HG02870 (cell line): ENCODE measurements around the gene CCNL2.
A peak's percentile ranks its signal among the peaks of the same experiment; 100 is the strongest.
"Not testable (repeated sequence)": the region's sequence is repeated elsewhere in the genome, so short reads cannot be mapped to it uniquely, and the experiment has no call there.

Experiments
- ATAC-seq: cut with Tn5 transposase; IDR thresholded peaks from one replicate; pipeline ENCODE4 v1.9.1; 2021; ENCODE audit warnings: mild to moderate bottlenecking, moderate library complexity; ENCODE audit not compliant: unreplicated experiment

The CCNL2 gene

DNA sequence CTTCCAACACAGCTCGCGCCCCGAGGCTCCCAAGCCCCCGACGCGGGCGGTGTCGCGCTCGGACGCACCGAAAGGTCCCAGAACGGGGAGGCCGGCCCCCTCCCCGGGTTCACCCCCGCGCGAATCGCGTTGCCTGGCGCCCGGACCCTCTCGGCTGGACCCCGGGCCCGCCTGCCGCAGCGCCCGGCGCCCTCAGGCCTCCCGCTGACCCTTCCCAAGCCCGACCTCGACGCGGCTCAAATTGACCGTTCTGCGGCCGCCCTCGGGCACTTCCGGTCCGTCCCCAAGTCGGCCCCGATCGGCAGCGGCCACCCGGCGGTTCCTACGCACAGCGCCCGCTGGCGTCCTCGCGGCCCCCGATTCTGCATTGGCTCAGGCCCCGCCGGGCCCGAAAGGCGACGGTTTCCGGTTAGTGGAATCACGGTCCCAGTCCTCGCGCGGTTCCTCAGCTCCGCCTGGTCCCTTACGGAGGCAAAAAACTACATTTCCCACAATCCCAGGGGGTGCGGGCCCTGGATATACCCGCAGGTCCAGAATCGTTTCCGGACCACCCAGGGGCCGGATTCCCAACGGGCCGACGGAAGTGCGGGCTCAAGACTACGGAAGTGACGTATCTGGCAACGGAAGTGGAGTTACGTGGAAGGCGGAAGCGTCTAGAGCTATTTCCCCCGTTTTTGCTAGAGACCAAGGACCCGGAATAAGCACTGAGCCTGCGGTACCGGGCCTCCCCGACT is 24.0 kb downstream of the CCNL2 start, which contains the start of gene AURKAIP1:
Gene AURKAIP1 (minus strand): TSS at position 279 of the 734 bp plus-strand sequence. CDS start 451 bp downstream, outside the sequence.
- ATAC-seq, result peak; percentile 85

DNA sequence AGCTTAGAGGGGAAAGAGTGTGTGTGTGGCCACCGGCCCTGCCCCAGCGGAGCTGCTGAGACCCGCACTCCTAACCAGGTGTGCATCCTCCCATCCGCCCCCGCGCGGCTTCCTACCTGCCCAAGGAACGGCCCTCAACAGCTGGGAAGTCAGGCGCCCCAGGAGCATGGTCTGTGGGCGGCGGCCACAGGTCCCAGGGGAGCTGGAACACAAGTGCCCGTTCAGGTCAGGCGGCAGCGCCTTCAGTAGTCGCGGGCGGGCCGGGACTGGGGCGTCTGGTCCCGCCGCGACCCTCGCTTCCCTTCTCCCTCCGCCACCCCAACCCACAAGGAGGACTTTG is 24.6 kb downstream of the CCNL2 start:
- ATAC-seq, result peak; percentile 5

DNA sequence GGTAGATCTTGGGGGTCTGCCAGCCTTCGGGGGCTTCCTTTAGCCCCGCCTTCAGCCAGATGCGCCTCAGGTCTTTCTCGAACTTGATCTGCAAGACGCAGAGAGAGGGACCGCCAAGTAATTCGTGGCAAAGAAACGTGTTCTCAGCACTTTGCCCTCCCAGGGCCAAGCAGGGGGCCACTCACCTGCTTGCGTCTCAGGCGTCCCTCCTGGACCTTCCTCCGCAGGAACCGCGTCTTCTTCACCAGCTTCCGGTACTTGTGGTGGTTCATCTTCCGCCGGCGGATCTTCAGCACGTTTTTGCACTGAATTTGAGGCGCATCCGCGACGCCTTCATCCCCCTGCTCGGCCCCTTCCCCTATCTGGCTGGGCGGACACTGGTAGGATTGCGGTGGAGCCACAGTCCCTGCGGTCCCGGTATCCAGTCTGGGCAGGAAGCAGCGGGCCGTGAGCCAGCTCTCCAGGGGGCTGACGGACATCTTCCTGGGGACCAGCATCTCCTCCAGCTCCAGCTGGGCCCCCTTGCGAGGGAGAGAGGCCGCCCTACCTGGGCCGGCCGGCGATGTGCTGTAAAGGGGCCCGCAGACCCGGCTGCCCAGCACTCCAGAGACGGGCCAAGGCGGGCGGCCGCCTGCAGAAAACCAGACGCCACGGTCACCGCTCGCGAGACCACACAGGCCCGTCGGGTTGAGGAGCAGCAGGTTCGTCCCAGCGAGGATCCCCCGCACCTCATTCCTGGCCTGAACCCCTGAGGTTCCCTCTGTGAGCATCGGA is 25.1 kb downstream of the CCNL2 start:
- no peak for ATAC-seq

DNA sequence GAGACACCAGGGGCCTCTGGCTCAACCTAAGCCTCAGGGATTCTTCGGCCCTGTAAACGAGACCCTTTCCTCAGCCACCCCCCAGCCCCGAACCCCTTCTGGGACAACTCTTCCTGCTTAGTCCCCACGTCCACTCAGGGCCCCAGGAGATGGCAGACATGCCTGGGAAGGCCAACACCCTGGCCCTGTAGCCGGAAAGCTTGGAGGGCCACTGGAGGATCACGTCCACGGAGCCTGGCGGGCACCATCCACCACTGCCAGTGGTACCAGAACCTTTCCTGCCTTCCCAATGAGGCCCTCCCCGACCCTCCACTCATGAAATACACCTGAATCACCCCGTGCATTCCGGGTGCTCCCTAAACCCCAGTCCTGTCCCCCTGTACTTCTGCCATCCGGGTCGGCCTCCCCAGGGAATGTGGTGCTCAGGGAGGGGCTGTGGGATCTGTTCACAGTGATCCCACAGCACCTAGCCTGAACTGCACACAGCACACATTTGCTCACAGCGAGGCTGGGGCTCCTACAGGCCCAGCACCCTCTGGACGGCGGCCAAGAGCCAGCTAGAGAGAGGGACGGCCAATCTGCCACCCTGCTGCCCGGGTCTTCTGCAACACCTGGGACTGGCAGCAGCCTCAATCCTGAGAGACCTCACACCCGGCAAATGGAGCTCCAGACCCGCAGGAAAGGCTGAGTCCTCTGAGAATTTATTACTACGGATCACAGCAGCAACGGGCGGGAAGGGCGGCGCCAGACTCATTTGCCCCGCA is 25.9 kb downstream of the CCNL2 start:
- no peak for ATAC-seq

DNA sequence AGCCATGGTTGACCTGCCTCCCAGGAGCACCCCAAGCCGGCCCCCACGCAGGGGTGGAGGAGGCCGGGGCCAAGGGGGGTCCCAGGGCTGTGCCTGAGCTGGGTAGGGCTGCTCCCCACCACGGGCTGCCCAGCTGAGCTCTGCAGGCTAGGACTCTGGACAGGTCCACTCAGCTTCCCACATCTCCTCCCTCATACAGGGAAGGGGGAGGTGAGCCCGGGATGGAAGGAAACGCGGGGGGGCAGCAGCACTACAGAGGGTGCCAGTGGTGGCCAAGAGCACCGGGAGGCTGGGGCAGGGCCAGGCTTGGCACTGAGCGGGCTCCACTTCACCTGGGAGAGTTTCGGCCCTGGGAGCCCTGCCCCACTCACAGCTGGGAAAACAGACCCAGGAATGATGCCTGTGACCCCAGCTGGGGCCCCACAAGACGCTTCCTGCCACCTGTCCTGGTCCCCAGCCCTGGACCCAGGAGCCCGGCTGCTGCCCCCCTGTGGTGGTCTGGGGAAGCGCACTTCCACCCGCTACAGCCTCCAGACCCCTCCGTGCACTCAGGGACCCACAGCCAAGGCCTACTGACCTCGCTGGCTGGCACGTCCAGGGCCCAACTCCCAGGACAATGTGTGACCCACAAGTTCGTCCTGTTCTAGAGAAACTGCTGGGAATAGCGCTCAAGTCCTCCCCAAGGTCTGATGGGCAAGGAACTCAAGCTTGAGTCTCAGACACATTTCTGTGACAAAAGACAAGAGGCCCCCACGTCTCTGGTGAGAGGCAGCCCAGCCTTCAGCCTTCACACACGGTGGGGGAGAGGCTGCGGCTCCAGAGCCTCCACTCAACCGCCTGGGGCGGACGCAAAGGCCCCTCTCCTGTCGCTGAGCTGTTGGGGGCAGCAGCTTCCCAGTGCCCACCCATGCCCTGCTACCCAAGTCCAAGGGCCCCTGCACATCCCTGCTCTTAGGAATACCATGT is 27.1 kb downstream of the CCNL2 start:
- no peak for ATAC-seq

DNA sequence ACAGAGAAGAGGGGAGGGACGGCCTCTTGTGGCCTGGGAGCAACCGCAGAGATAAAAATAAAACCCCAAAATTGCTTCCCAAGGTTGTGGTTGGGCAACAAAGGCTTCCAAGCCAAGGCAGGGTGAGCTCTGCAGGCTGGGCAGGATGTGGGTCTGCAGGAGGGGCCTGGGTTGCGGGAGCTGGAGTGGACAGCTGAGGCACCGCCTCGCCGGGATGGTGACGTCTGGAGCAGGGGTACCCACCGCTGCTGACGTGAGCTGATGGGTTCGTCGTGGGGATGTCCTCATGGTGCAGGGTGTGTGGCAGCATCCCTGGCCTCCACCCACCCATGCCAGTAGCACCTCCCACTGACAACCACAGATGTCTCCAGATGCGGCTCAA is 27.8 kb downstream of the CCNL2 start:
- ATAC-seq, result no peak

DNA sequence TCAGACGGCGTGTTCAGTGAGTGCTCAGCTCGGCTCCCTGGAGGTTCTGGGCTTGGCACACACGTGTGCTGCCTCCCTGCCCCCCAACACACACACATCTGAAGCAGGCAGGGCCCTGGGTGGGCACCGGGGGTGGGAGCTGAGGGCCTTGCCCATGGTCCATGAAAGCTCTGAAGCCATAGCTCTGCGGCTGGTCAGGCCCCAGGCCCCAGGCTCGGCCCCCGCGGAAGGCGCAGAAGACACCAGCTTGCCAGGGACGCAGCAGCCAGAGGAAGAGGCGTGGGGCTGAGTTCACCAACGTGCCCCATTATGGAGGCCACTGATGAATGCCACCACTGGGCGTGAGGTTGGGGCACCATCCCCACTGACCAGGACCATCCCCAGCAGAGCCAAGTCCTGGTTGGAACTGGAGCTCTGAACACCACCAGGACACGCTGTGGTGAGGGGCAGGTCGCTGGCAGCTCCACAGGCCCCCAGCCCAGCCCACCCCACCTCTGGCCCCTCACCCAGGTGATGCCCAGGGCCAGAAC is 28.3 kb downstream of the CCNL2 start:
- ATAC-seq, result no peak

DNA sequence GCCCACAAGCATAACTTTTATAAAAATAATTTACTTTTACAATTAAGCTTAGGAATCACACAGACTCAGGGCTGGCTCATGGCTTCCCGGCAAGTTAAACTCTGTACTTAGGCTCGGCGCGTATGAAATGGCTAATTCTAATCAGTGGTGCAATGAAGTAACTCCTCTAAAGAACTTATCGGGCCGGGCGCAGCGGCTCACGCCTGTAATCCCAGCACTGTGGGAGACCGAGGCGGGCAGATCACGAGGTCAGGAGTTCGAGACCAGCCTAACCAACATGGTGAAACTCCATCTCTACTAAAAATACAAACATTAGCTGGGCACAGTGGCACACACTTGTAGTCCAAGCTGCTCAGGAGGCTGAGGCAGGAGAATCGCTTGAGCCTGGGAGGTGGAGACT is 29.0 kb downstream of the CCNL2 start:
- ATAC-seq, result not testable (repeated sequence)

DNA sequence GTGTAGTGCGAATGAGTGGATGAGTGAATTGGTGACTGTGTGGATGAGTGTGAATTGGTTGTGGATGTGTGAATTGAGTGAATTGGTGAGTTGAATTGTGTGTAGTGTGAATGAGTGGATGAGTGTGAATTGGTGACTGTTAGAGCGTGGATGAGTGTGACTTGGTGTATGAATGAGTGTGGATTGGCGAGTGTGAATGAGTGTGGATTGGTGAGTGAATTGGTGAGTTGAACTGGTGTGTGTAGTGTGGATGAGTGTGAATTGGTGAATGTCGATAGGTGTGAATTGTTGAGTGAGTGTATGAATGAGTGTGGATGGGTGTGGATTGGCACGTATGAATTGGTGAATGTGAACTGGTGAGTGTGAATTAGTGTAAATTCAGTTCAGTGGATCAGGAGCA is 31.8 kb downstream of the CCNL2 start:
- no peak for ATAC-seq

DNA sequence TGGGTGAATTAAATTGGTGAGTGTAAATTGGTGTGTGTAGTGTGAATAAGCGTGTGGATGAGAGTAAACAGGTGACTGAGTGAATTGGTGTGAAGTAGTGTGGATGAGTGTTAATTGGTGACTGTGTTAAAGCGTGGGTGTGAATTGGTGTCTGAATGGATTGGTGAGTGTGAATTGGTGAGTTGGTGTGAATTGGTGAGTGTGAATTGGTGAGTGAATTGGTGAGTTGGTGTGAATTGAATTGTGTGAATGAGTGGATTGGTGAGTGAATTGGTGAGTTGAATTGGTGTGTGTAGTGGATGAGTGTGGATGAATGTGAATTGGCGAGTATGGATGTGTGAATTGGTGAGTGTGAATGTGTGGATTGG is 32.5 kb downstream of the CCNL2 start:
- ATAC-seq, result no peak

DNA sequence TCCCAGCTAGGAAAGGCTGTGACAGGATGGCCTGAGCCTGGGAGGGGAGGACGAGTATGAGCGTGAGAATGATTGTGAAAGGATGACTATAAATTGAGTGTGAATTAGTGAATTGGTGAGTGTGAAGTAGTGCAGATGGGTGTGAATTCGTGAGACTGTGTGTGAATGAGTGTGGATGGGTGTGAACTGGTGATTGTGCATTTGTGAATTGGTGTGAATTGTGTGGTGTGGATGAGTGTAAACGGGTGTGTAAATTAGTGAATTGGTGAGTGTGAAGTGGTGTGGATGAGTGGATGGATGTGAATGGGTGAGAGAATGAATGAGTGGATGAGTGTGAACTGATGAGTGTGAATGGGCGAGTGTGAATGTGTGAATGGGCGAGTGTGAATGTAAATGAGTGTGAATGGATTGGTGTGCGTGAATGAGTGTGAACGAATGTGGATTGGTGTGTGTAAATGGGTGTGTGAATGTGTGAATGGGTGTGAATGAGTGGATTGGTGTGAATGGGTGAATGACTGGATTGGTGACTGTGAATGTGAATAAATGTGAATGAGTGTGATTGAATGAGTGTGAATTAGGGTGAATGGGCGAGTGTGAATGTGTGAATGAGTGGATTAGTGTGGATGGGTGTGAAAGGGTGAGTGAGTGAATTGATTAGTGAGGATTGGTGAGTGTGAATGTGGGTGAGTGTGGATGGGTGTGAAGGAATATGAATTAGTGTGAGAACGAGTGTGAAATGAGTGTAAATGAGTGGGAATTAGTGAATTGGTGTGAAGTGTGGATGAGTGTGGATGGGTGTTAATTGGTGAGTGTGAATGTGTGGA is 33.0 kb downstream of the CCNL2 start:
- ATAC-seq, result no peak

DNA sequence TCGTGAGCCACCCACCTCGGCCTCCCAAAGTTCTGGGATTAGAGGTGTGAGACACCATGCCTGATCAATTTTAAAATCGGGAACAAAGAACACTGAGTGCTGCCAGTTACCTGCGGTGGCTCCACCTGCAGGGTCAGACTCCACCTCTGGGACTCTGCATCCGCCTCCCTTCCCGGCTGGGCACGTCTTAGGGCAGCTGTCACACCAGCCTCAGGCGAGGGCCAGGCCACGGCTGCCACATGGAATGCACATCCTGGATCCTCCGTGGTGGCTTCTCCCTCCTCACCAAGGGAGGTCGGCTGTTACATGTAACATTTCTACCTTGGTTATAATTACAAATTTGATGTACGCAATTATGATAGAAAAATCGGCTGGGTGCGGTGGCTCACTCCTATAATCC is 34.9 kb downstream of the CCNL2 start:
- no peak for ATAC-seq

DNA sequence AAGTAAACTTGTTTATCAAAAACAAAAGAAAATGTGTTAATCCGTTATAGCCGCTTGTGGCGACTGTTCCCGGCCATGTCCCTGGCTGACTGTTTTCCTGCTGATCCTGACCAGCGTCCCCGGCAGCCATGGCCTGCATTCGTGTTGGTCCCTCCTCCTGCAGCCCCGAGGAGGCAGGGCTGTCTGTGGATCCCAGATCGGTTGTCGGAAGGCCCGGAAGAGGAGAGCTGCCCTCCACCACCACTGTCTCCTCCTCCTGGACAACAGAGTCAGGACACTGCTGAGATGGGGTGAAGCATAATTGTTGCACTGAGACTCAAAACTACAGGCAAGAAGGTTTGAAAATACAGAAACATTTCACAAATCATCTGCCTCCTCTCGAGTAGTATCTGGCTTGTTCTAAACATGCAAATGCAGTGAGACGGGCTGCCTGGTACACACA is 37.1 kb downstream of the CCNL2 start:
- ATAC-seq, result no peak

DNA sequence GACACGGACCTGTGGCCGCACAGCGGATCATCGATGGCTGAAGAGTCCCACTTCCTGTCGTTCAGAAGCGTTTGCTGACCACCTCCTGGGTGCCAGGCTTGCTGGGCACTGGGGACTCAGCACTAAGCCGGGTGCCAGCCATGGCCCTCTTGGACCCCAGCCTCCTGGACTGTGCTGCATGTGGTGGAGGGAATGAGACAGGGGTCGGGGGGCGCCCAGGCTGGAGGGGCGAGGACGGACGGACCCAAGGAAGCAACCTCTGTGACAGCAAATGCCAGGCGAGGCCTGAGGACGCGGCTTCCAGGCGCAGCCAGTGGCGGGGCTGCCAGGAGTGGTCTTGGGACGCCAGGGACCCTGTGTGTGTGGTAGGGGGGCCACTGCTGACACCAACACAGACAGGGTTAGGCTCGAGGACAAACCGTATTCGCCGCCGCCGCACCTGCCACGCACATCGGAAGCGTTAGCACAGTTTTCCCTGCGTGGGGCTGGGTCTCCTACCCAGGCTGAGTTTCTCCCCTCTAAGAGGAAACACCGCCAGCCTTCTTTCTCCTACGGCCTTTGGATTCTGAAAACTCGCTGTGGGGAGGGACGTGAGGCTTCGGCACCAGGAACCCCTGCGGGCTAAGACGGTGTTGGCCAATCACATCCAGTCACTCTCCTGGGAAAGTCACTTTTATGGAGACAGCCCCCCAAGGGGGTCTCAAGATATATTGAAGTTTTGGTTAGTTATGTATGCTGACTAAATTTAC is 37.7 kb downstream of the CCNL2 start:
- ATAC-seq, result no peak

DNA sequence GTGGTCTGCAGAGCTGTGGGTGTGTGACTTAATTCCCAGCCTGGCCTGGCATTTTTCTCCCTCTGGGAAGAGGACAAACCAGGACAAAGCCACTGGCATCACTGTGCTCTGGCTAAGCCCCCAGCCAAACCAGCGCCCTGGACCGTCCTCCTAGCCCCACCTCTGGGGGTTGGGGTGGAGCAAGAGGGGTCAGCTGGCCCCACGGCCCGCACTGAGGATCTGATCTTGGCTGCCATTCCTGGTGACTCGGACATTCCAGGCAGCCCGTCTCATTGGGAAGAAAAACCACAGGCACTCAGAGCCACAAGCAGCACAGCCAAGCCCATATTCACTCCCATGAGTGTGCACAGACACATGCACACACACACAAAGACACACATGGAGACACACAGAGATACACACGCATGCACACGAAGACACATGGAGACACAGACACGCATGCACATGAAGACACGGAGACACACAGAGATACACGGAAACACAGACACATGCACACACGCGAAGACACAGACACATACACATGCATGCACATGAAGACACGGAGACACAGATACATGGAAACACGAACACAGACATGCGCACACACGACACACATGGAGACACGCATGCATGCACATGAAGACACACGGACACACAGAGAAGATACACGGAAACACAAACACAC is 38.5 kb downstream of the CCNL2 start:
- ATAC-seq, result no peak

DNA sequence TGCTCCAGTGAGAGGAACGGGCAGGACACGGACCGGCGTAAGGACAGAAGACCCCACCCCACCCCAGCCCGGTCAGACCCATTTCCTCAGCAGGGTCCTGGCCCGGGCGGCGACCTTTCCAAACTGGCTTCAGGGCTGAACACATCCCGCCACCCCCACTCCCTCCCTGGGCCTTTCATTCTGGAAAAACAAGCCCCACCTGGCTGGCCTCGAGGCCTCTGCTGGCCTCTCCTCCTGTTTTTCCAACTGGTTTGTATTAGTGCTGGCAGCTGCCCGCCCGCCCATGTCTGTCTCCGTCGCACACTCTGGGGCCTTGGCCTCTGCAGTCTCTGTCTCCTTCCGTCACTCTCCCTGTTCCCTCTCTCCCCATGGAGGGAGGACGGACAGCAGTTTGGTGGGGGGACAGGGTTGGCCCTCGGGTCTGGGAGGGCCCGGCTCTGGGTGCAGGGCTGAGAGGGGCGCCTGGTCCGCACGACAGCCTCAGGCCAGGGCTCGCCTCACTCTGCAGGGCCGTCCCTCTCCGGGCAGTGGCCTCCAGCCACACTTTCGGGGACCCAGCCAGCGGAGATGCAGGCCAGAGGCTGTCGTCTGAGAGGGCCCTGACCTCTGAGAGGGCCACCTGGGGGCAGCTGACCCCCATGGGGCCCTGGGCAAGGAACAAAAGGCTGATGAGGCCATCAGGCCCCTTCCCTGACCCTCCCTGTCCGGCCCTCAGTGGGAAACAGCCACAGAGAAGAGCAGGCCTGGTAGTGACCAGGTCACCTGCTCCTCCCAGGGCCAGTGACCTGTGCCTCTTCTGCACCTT is 39.3 kb downstream of the CCNL2 start:
- no peak for ATAC-seq

DNA sequence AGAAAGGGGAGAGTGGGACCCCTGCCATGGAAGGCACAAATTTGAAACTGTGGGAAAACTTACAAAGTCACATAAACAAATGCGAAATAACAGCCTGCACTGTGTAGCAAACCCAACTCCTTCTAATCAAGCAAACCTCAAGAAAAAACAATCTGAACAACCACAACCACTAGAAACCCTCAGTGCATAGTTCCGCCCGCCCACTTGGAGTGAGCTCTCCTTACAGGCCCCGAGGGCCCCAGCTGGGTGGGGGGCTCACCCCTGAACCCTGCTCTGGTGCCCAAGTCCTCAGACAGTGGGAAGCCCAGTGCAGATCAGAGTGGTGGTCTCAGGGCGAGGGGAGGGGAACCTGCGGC is 39.8 kb downstream of the CCNL2 start:
- no peak for ATAC-seq
